NB4 (cell line): Measurements from ENCODE around the gene MICAL3.

Experiments used
- MYC ChIP-seq: IDR thresholded peaks from 2 replicates; pipeline ENCODE4 v1.6.1; 2011; ENCODE audit warnings: low read depth, low read length
- POLR2A ChIP-seq: IDR thresholded peaks from 2 replicates; pipeline ENCODE4 v1.6.1; 2011; ENCODE audit warnings: mild to moderate bottlenecking; ENCODE audit not compliant: insufficient read length; ENCODE audit errors: extremely low read depth
- TF ChIP-seq, protein P1 (sequence below): IDR thresholded peaks from one replicate; pipeline ENCODE4 v1.5.1; 2012; ENCODE audit warnings: low read depth, low read length
- TF ChIP-seq, protein P2 (sequence below): IDR thresholded peaks from 2 replicates; pipeline ENCODE4 v1.6.1; 2011; ENCODE audit warnings: low read depth, low read length

DNA sequence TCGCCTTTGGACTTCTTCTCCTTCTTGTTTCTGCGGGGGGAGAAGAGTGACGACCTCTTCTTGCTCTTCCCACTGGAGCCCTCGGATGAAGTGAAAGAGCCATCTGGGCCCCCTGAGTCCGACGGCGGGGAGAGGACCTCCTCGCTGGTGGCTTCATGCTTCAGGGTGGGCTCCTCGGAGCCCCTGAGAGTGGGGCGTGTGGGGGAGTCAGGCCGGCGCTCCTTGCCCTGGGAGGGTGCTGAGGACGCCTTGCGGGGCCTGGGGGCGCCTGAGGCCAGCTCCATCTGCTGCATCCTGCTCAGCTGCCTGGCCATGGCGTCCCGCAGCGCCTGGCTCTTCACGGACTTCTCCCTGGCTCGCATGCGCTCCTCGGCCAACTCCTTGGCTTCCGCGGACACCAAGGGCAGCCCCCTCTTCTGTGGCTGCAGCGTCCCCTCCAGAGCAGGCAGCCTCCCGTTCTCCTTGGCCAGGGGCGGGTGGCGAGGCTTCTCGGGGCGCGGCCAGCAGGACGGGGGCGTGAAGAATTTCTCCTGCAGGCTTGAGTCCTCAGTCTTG lies 206.8 kb downstream of the MICAL3 start:
- TF ChIP-seq, protein P1, sequence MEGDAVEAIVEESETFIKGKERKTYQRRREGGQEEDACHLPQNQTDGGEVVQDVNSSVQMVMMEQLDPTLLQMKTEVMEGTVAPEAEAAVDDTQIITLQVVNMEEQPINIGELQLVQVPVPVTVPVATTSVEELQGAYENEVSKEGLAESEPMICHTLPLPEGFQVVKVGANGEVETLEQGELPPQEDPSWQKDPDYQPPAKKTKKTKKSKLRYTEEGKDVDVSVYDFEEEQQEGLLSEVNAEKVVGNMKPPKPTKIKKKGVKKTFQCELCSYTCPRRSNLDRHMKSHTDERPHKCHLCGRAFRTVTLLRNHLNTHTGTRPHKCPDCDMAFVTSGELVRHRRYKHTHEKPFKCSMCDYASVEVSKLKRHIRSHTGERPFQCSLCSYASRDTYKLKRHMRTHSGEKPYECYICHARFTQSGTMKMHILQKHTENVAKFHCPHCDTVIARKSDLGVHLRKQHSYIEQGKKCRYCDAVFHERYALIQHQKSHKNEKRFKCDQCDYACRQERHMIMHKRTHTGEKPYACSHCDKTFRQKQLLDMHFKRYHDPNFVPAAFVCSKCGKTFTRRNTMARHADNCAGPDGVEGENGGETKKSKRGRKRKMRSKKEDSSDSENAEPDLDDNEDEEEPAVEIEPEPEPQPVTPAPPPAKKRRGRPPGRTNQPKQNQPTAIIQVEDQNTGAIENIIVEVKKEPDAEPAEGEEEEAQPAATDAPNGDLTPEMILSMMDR, result no peak
- TF ChIP-seq POLR2A (no peak), MYC (no peak)
- TF ChIP-seq, protein P2, sequence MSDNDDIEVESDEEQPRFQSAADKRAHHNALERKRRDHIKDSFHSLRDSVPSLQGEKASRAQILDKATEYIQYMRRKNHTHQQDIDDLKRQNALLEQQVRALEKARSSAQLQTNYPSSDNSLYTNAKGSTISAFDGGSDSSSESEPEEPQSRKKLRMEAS, result no peak
